Measurements from ENCODE around the gene CDCP2.

DNA sequence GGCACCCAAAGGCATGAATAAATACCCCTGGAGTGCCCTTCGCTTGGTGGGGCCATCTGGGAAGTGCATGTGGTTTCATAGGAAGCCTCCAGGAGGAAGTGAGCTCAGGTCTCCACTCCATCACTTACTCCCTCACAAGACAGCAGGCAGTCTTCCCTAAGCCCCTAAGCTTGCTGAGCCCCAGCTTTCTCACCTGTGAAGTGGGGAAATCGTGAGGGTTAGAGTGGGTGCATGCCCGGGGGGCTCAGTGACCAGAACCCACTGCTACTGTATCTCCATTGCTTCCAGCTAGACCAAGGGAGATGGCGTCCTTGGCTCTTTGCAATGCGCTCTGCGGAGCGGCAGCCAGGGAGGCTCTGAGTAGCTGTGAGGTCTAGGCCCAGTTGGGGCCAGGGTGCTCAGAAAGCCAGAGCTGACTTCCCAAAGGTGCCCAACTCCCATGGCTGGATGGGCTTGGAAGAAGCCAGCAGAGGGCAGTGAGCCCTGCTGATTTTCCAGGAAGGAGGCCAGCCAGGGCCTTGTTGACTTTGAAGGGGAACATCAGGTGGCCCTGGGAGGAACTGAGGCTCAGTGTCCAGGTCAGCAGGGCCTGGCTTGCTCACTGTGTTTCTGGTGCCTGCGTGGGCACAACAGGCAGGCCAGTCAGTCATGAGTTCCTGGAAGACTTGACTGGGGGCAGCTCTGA lies 27.3 kb downstream of the CDCP2 start:
- TF ChIP-seq, protein P1, sequence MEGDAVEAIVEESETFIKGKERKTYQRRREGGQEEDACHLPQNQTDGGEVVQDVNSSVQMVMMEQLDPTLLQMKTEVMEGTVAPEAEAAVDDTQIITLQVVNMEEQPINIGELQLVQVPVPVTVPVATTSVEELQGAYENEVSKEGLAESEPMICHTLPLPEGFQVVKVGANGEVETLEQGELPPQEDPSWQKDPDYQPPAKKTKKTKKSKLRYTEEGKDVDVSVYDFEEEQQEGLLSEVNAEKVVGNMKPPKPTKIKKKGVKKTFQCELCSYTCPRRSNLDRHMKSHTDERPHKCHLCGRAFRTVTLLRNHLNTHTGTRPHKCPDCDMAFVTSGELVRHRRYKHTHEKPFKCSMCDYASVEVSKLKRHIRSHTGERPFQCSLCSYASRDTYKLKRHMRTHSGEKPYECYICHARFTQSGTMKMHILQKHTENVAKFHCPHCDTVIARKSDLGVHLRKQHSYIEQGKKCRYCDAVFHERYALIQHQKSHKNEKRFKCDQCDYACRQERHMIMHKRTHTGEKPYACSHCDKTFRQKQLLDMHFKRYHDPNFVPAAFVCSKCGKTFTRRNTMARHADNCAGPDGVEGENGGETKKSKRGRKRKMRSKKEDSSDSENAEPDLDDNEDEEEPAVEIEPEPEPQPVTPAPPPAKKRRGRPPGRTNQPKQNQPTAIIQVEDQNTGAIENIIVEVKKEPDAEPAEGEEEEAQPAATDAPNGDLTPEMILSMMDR (conservative IDR thresholded peaks at IDR 0.05 in 1 of 2, IDR thresholded peaks at IDR 0.05 in 1 of 2; ENCODE audit: extremely low read depth in 1 of 2, insufficient read depth in 1 of 2, low read depth in 1 of 2, low read length in 2 of 2): peak in 1 of 2 donors; percentile 64
- TF ChIP-seq EZH2 (IDR thresholded peaks at IDR 0.05; ENCODE audit: borderline replicate concordance, low read length): no peak
